A549 (cell line): ENCODE results near the gene HASPIN. TPM values are rescaled to one million over a fixed set of nuclear protein-coding genes. Genes with fewer than 3 reads are reported as not detected.

Experiments used
- ATAC-seq, 2 experiments: fragments of 200-7000 bp in 1 of 2; fragments of >200 bp in 1 of 2; cut with Nextera tagmentation in 1 of 2; cut with Tn5 transposase in 1 of 2; 3 replicates each; pipeline versions ENCODE4 v1.8.0 to v1.9.1; 2018 to 2020; ENCODE audit warnings: mild to moderate bottlenecking in 1 of 2, moderate library complexity in 1 of 2
- CTCF ChIA-PET: fragments of 300-600 bp; sonication (Branson Sonifier 250); formaldehyde crosslinking; extraction: SDS; loops from one replicate; lab custom pipeline; 2021; ENCODE audit warnings: antibody characterized with exemption, inconsistent platforms; lab: Yijun Ruan, JAX
- POLR2A ChIA-PET: fragments of 350-600 bp; formaldehyde crosslinking; extraction: SDS; loops from one replicate; lab custom pipeline; 2021; ENCODE audit warnings: antibody characterized with exemption, inconsistent platforms; lab: Yijun Ruan, JAX
- DNase-seq, 2 experiments: peaks; one replicate each; pipeline versions ENCODE4 v3.0.0 to v3.0.0-alpha.2; 2011 to 2016; ENCODE audit warnings: low read depth in 1 of 2, low spot score in 1 of 2
- FAIRE-seq: peaks from 2 replicates; lab custom pipeline; 2011; peaks lifted over from hg19 to GRCh38; lab: Jason Lieb, UNC
- H3K27ac ChIP-seq, 2 experiments: fragments of >200 bp; sonication (Bioruptor Twin); formaldehyde crosslinking; 3 replicates each; pipeline ENCODE4 v1.5.1; 2016 to 2017
- H3K4me1 ChIP-seq: fragments of >200 bp; sonication (Bioruptor Twin); formaldehyde crosslinking; 3 replicates; pipeline ENCODE4 v1.6.1; 2016
- H3K4me2 ChIP-seq: fragments of >200 bp; sonication (Bioruptor Twin); formaldehyde crosslinking; 3 replicates; pipeline ENCODE4 v1.6.1; 2016
- H3K4me3 ChIP-seq: fragments of >200 bp; sonication (Bioruptor Twin); formaldehyde crosslinking; 3 replicates; pipeline ENCODE4 v1.5.1; 2016
- H3K9me3 ChIP-seq: fragments of >200 bp; sonication (Bioruptor Twin); formaldehyde crosslinking; 3 replicates; pipeline ENCODE4 v1.6.1; 2016
- ATOH8 ChIP-seq: fragments of 250-450 bp; sonication (Bioruptor Pico); IDR thresholded peaks from 2 replicates; pipeline ENCODE4 v1.5.0; 2020; ENCODE audit warnings: low read depth, mild to moderate bottlenecking, moderate library complexity
- CEBPB ChIP-seq, 2 experiments: fragments of >200 bp in 1 of 2; sonication (Bioruptor Twin) in 1 of 2; formaldehyde crosslinking in 1 of 2; IDR thresholded peaks; 2 replicates each; pipeline ENCODE4 v1.6.1; 2012 to 2016
- CHD4 ChIP-seq: fragments of 200-600 bp; sonication (generic); IDR thresholded peaks from 2 replicates; pipeline ENCODE4 v1.6.1; 2016; ENCODE audit warnings: antibody characterized with exemption, mild to moderate bottlenecking, borderline replicate concordance
- CTCF ChIP-seq: fragments of >200 bp; sonication (Bioruptor Twin); formaldehyde crosslinking; IDR thresholded peaks from 3 replicates; pipeline ENCODE4 v1.5.1; 2016
- EHMT2 ChIP-seq: fragments of 200-600 bp; sonication (generic); IDR thresholded peaks from 2 replicates; pipeline ENCODE4 v1.6.1; 2016; ENCODE audit warnings: antibody characterized with exemption, low read depth, mild to moderate bottlenecking, moderate library complexity
- ELK1 ChIP-seq: fragments of 150-350 bp; IDR thresholded peaks from 2 replicates; pipeline ENCODE4 v1.6.1; 2014; ENCODE audit warnings: low read depth, mild to moderate bottlenecking, low read length
- EP300 ChIP-seq, 2 experiments: fragments of >200 bp; sonication (Bioruptor Twin); formaldehyde crosslinking; IDR thresholded peaks; 2 replicates in 1 of 2; 3 replicates in 1 of 2; pipeline ENCODE4 v1.6.1; 2016 to 2017
- ESRRA ChIP-seq: fragments of 150-350 bp; IDR thresholded peaks from 2 replicates; pipeline ENCODE4 v1.6.1; 2014; ENCODE audit warnings: mild to moderate bottlenecking, low read length, borderline replicate concordance
- FOXS1 ChIP-seq: fragments of 250-450 bp; sonication (Bioruptor Pico); IDR thresholded peaks from 2 replicates; pipeline ENCODE4 v1.5.0; 2020; ENCODE audit warnings: mild to moderate bottlenecking, moderate library complexity
- HES2 ChIP-seq: fragments of >200 bp; sonication (Bioruptor Twin); formaldehyde crosslinking; IDR thresholded peaks from 2 replicates; pipeline ENCODE4 v1.6.1; 2016
- HEYL ChIP-seq: fragments of 250-450 bp; sonication (Bioruptor Pico); IDR thresholded peaks from 2 replicates; pipeline ENCODE4 v1.8.0; 2021; ENCODE audit warnings: mild to moderate bottlenecking, moderate library complexity
- HMGXB4 ChIP-seq: fragments of 250-450 bp; sonication (Bioruptor Pico); IDR thresholded peaks from 2 replicates; pipeline ENCODE4 v1.5.0; 2021; ENCODE audit warnings: mild to moderate bottlenecking, moderate library complexity, borderline replicate concordance
- HOXA7 ChIP-seq: fragments of 250-450 bp; sonication (Bioruptor Pico); IDR thresholded peaks from 2 replicates; pipeline ENCODE4 v1.5.0; 2020; ENCODE audit warnings: mild to moderate bottlenecking, moderate library complexity
- HOXB13 ChIP-seq: fragments of 250-450 bp; sonication (Bioruptor Pico); IDR thresholded peaks from 2 replicates; pipeline ENCODE4 v1.5.0; 2020; ENCODE audit warnings: low read depth, mild to moderate bottlenecking, moderate library complexity
- HOXB5 ChIP-seq: fragments of 250-450 bp; sonication (Bioruptor Pico); IDR thresholded peaks from 2 replicates; pipeline ENCODE4 v1.5.0; 2020; ENCODE audit warnings: mild to moderate bottlenecking, moderate library complexity
- KDM1A ChIP-seq: fragments of 200-600 bp; sonication (generic); IDR thresholded peaks from 2 replicates; pipeline ENCODE4 v1.6.1; 2016; ENCODE audit warnings: low read depth, mild to moderate bottlenecking
- KDM5A ChIP-seq: fragments of 200-600 bp; sonication (generic); IDR thresholded peaks from 2 replicates; pipeline ENCODE4 v1.6.1; 2016; ENCODE audit warnings: antibody characterized with exemption, mild to moderate bottlenecking
- NFE2L2 ChIP-seq: fragments of 150-350 bp; conservative IDR thresholded peaks from 2 replicates; pipeline ENCODE4 v1.6.1; 2014; ENCODE audit warnings: low read length
- NPAS2 ChIP-seq: fragments of 250-450 bp; sonication (Bioruptor Pico); IDR thresholded peaks from 2 replicates; pipeline ENCODE4 v1.8.0; 2022; ENCODE audit warnings: mild to moderate bottlenecking, moderate library complexity, borderline replicate concordance
- REST ChIP-seq: fragments of 200-600 bp; sonication (generic); IDR thresholded peaks from 2 replicates; pipeline ENCODE4 v1.6.1; 2016; ENCODE audit warnings: antibody characterized with exemption, mild to moderate bottlenecking, moderate library complexity
- RNF2 ChIP-seq: fragments of 200-600 bp; sonication (generic); IDR thresholded peaks from 2 replicates; pipeline ENCODE4 v1.6.1; 2016; ENCODE audit warnings: low read depth, mild to moderate bottlenecking, antibody characterized with exemption, moderate library complexity, borderline replicate concordance
- SMC3 ChIP-seq: fragments of >200 bp; sonication (Bioruptor Twin); formaldehyde crosslinking; IDR thresholded peaks from 3 replicates; pipeline ENCODE4 v1.6.1; 2018; ENCODE audit warnings: inconsistent platforms
- TP53 ChIP-seq: fragments of 250-450 bp; sonication (Bioruptor Pico); IDR thresholded peaks from 2 replicates; pipeline ENCODE4 v1.5.0; 2021; ENCODE audit warnings: mild to moderate bottlenecking, moderate library complexity
- USF2 ChIP-seq: fragments of 450-650 bp; IDR thresholded peaks from 2 replicates; pipeline ENCODE4 v1.6.1; 2014; ENCODE audit warnings: antibody characterized with exemption
- ZC3H11A ChIP-seq: fragments of 450-650 bp; IDR thresholded peaks from 2 replicates; pipeline ENCODE4 v1.6.1; 2014; ENCODE audit warnings: antibody characterized with exemption, mild to moderate bottlenecking
- ZFP36 ChIP-seq: fragments of 450-650 bp; IDR thresholded peaks from 2 replicates; pipeline ENCODE4 v1.6.1; 2014; ENCODE audit warnings: borderline replicate concordance; ENCODE audit not compliant: partially characterized antibody
- ZSCAN20 ChIP-seq: fragments of 250-450 bp; sonication (Bioruptor Pico); IDR thresholded peaks from 2 replicates; pipeline ENCODE4 v1.8.0; 2022; ENCODE audit warnings: mild to moderate bottlenecking, moderate library complexity
- WGBS: methylation state at CpG from one replicate; pipeline ENCODE4 v1.1.6; 2017; ENCODE audit errors: missing lambda C conversion rate; 5-methylcytosine and 5-hydroxymethylcytosine counted together
- polyA plus RNA-seq, 4 experiments: library from polyadenylated mRNA; depleted of rRNA in 3 of 4; stranded (reverse); fragments of >200 nt; fragmentation: RNase III in 1 of 4; extraction: RNeasy Plus Mini Kit Qiagen cat#74134 plus additional on column Dnase treatment in 1 of 4; gene quantifications; 2 replicates in 3 of 4; 3 replicates in 1 of 4; pipeline ENCODE4 v1.2.3, GENCODE V29; 2011 to 2017

The HASPIN gene
- polyA plus RNA-seq, 2 of the 4 experiments (the other 2 are of a cell fraction), result 8.7 to 11.5 TPM

- no peak for FAIRE-seq
- no peak overlapping the region for H3K4me2 ChIP-seq
- H3K9me3 ChIP-seq, result no peaks in the 10 kb centered on the region
- TF ChIP-seq CEBPB (IDR thresholded peaks at IDR 0.05) (no peak), HOXA7 (CRISPR knock-in tag) (no peak), KDM5A (no peak), EP300 (IDR thresholded peaks at IDR 0.05) (no peak), NFE2L2 (no peak), ZFP36 (no peak), FOXS1 (CRISPR knock-in tag) (no peak), RNF2 (no peak), SMC3 (no peak)
- H3K4me3 ChIP-seq, result no peak overlapping the region
- H3K27ac ChIP-seq, result no peak overlapping the region
- ATAC-seq, result no peak
- CTCF ChIA-PET, result interaction anchor here (0.8 to 1.9 kb wide), 18 partner anchors 8 to 232 kb away, joined by 3 to 19 read pairs (median 5); partner anchors contain the start of genes HASPIN, ITGAE and NCBP3
- no peaks in the 10 kb centered on the region for H3K4me1 ChIP-seq
- POLR2A ChIA-PET, result no interaction called here
- DNase-seq, result no peak
- WGBS, result 85% methylated on average over 12 of the region's 12 CpGs
These were observed 41.7 kb upstream of the HASPIN start for GRCh38 chr17:3682033-3682432.

- WGBS, result 39% methylated on average over 10 of the region's 10 CpGs
- peak; percentile 49 to 88; a peak in 5 of 6 replicates for ATAC-seq
- H3K4me1 ChIP-seq, result no peaks in the 10 kb centered on the region
- H3K27ac ChIP-seq, result no peak overlapping the region
- H3K4me3 ChIP-seq, result no peak overlapping the region
- ChIA-PET CTCF (interaction anchor here (0.6 to 1.9 kb wide), 31 partner anchors 9 to 753 kb away, joined by 3 to 19 read pairs (median 4); partner anchors contain the start of genes HASPIN, ITGAE and NCBP3), POLR2A (no interaction called here)
- peak; percentile 63 to 93 for DNase-seq
- peak; percentile 88 for FAIRE-seq
- no peak overlapping the region for H3K4me2 ChIP-seq
- H3K9me3 ChIP-seq, result no peaks in the 10 kb centered on the region
- TF ChIP-seq EHMT2 (no peak), ATOH8 (no peak), KDM5A (no peak), HES2 (no peak), HOXB5 (no peak), ZC3H11A (no peak), FOXS1 (CRISPR knock-in tag) (no peak), TP53 (CRISPR knock-in tag) (0 out of 2 replicates have a peak, but pooled peaks have one; percentile 34), ESRRA (no peak), KDM1A (no peak), USF2 (no peak), ZSCAN20 (CRISPR knock-in tag) (no peak), CHD4 (peak; percentile 63; the same call in 1 of the 2 replicates), HMGXB4 (CRISPR knock-in tag) (no peak), HOXB13 (no peak), ELK1 (no peak), NPAS2 (CRISPR knock-in tag) (no peak), CTCF (peak; percentile 85), HEYL (CRISPR knock-in tag) (no peak), REST (no peak)
These were observed 40.6 kb upstream of the HASPIN start for GRCh38 chr17:3683054-3683511.
